GM18502 (cell line): ENCODE measurements around the gene ZC3H4.

Experiments
- ATAC-seq: cut with Tn5 transposase; IDR thresholded peaks from one replicate; pipeline ENCODE4 v1.9.1; 2021; ENCODE audit warnings: mild to moderate bottlenecking; ENCODE audit not compliant: unreplicated experiment, poor library complexity

The ZC3H4 gene

GRCh38 chr19:47024502-47024901 lies 89.1 kb downstream of the ZC3H4 start:
- ATAC-seq = no peak

- ATAC-seq = no peak
Observed at GRCh38 chr19:47023448-47023794, 90.2 kb downstream of the ZC3H4 start.

GRCh38 chr19:47022541-47023447 lies 90.8 kb downstream of the ZC3H4 start:
- no peak for ATAC-seq

GRCh38 chr19:47022140-47022536 lies 91.4 kb downstream of the ZC3H4 start:
- no peak for ATAC-seq

- ATAC-seq = no peak
Observed at GRCh38 chr19:47021536-47022139, 91.9 kb downstream of the ZC3H4 start.

GRCh38 chr19:47020992-47021496 lies 92.5 kb downstream of the ZC3H4 start:
- ATAC-seq = no peak

- ATAC-seq = no peak
Observed at GRCh38 chr19:47020132-47020805, 93.3 kb downstream of the ZC3H4 start.

GRCh38 chr19:47019431-47020041 lies 94.0 kb downstream of the ZC3H4 start, which contains the start of gene NPAS1:
TSS of gene NPAS1 (plus strand) at chr19:47019837. CDS start at chr19:47021048, 1,211 bp downstream.
- no peak for ATAC-seq

- no peak for ATAC-seq
Observed at GRCh38 chr19:47018923-47019322, 94.7 kb downstream of the ZC3H4 start.
